Stomach (tissue), 4 donors: ENCODE results near the gene PGLYRP3.

ENCODE experiments used
- EP300 ChIP-seq: sonication (generic); formaldehyde crosslinking; IDR thresholded peaks from one replicate; pipeline ENCODE4 v1.6.1; 2017; ENCODE audit warnings: antibody characterized with exemption
- POLR2A ChIP-seq, 4 donors: fragments of 450-650 bp; IDR thresholded peaks; one replicate each; pipeline ENCODE4 v1.6.1; 2016; ENCODE audit warnings: antibody characterized with exemption in 4 of 4, control low read depth in 2 of 4, mild to moderate bottlenecking in 1 of 4, moderate library complexity in 1 of 4
- POLR2AphosphoS5 ChIP-seq, 3 donors: sonication (generic); formaldehyde crosslinking; IDR thresholded peaks; one replicate each; pipeline ENCODE4 v1.6.1; 2016; ENCODE audit warnings: antibody characterized with exemption in 3 of 3

DNA sequence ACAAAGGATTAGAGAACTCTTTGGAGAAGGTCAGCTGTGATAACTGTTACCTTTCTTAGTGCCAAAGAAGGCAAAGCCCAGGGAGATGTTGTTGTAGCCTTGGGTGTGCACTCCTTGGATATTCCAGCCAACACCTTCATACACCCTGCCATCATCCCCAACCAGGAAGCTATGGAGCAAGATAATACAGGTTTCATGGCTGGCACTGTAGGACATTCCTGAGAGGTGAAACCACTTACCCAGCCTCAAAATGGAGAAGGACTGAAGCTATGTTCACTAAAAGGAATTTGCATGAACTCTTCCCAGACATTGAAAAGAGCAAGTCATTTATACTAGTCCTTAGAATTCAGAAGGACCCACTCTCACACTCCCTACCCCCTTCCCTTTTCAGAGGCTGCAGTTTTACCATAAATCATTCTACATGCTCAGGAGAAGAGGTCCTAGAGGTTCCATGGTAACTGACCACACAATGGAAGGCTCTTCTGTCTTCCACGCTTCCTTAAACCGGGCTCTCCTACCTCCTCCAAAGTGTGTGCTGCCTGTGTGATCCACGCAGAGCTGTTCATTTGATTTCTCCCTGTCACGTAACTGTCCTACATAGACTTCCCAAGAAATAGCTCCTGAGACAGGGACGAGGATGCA lies 30.4 kb upstream of the PGLYRP3 start:
- TF ChIP-seq POLR2A (IDR thresholded peaks at IDR 0.05) = no peak
- TF ChIP-seq EP300 = no peak
- no peak for TF ChIP-seq POLR2AphosphoS5 (IDR thresholded peaks at IDR 0.05)
